Measurements from ENCODE around the gene OR9A2.

Gene OR9A2

DNA sequence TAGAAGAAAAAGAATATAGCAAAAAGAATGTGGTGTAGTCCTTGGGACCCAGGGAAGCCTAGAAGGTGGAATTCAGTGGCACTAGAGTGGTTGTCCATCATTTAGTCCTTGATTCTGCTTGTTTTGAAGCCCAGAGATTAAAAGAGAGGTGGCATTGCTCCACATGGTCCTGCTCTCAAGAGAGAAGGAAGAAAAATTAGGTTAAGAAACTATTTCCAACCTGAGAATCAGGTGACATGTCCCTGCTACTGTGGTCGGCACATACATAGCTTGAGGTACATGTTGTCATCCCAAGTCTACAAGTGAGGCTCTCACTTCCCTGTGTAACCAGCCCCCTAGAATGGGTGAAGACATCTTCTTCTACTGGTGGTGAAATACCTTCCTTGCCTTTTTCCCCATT, at the start of gene OR9A2:
Gene OR9A2, minus strand, starts transcription at position 101 of the 400 bp plus-strand sequence. Its CDS starts 0 bp downstream, at position 101.
- in situ Hi-C loops (cut with HindIII; ENCODE audit: low sequenced_read_pairs), result no loop called here

DNA sequence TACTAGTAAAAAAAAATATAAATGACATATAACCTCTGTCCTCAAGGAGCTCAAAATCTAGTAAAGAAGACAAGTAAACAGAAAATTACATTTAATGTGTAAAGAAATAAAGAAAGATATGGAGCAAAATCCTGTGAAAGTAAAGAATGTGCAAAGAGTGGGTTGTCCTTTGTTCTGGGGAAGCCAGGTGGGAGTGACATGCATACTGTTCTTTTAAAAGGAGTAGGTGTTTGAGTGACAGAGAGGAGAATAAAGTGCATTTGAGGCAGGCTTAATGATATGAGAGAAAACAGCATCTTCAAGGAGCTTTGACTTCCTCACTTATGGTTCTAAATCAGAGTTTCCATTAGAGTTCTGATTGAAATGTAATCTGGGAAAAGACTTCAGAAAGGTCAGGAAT, 47.2 kb upstream of the OR9A2 start:
- in situ Hi-C loops (cut with HindIII; ENCODE audit: low sequenced_read_pairs), result no loop called here

DNA sequence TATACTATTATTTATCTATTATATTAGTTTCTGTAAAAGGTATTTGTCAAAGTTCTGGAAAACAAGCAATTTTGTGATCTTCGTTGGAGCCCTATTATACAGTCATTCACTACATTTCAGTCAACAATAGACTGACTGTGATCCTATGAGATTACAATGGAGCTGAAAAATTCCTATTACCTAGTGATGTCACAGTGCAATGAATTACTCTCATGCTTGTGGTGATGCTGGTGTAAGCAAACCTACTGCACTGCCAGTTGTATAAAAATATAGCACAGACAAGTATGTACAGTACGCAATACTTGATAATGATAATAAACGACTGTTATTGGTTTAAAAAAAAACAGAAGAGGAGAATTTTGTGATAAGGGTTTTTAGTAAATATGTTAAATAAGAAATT, 46.6 kb upstream of the OR9A2 start:
- in situ Hi-C loops (cut with HindIII; ENCODE audit: low sequenced_read_pairs), result no loop called here

GRCh38 chr7:143069912-143070500, 43.1 kb upstream of the OR9A2 start:
- in situ Hi-C loops (cut with HindIII; ENCODE audit: low sequenced_read_pairs), result no loop called here

GRCh38 chr7:143068446-143068845, 41.5 kb upstream of the OR9A2 start:
- in situ Hi-C loops (cut with HindIII; ENCODE audit: low sequenced_read_pairs), result no loop called here

GRCh38 chr7:143063741-143064140, 36.8 kb upstream of the OR9A2 start:
- in situ Hi-C loops (cut with HindIII; ENCODE audit: low sequenced_read_pairs), result no loop called here

GRCh38 chr7:143055754-143056153, 28.8 kb upstream of the OR9A2 start:
- in situ Hi-C loops (cut with HindIII; ENCODE audit: low sequenced_read_pairs), result no loop called here

DNA sequence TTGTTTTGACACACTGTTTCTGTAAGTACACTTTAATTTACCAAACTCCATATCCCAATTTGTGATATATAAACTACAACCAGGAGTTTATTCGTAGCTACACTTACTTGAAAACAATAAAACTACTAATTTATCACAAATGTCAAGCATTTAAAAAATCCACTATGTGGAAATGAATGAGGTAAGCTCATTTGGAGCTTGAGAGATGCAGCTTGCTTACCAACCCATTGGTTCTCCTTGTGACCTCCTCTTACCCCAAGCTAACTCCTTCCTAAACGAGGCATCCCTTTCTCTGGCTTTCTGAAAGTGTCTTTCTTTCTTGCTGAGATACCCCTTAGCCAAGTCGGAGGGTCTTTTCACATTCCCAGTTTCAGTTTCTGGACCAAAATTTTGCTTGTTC, 27.7 kb upstream of the OR9A2 start:
- in situ Hi-C loops (cut with HindIII; ENCODE audit: low sequenced_read_pairs), result no loop called here

DNA sequence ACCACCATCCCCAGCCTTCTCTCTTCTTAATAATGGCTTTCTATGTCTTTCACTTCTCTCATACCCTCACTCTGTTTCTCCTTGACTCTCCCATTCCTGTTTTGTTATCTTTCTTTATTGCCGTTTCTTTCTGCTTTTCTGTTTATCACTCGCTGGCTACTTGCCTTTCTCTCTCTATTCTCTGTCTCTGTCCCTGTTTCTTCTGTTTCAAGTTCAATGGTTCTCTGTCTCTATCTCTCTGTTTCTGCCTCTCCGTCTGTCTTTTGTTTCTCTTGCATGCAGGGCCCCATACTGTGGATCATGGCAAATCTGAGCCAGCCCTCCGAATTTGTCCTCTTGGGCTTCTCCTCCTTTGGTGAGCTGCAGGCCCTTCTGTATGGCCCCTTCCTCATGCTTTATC, 25.1 kb upstream of the OR9A2 start, which contains the start of gene OR6V1:
Gene OR6V1, plus strand, starts transcription at position 301 of the 400 bp plus-strand sequence. Its CDS starts 0 bp downstream, at position 301.
- in situ Hi-C loops (cut with HindIII; ENCODE audit: low sequenced_read_pairs), result no loop called here

GRCh38 chr7:143050931-143051330, 24.0 kb upstream of the OR9A2 start:
- in situ Hi-C loops (cut with HindIII; ENCODE audit: low sequenced_read_pairs), result no loop called here

DNA sequence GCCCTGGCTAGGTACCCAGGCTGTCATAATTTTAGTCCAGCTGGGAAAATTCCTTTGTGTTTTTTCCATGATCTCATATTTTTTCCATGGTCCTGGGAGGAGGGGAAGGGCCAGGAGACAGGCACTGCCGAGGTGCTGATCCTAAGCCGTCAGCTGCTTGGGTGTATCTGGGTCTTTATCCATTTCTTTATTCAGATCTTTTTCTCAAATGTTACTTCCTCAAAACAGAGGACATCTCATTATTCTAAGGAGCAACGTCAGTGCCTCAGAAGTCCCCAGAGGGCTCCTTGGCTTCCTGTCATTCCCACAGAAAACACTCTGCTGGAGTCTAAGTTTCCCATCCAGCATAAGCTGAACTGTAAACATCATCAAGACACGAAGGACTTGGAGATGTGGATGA, 22.4 kb upstream of the OR9A2 start:
- in situ Hi-C loops (cut with HindIII; ENCODE audit: low sequenced_read_pairs), result no loop called here

DNA sequence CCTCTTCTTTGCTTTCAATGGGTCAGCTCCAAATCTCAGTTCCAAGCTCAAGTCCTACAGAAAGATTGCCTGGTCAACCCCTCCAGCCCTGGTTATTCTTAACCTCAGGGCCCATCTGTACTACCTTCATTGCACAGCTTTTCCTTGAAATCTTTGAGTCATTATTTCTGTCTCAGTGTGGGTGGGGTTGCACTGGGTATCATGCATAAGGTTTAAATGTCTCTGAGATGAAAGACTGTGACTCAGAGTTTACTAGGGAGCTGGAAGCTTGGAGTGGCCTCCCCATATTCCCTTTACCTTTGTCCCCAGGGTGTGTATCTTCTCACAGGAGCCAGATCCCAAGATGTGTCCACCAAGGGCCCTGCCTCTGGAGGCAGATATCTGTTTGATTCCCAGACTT, 21.9 kb upstream of the OR9A2 start:
- in situ Hi-C loops (cut with HindIII; ENCODE audit: low sequenced_read_pairs), result no loop called here

DNA sequence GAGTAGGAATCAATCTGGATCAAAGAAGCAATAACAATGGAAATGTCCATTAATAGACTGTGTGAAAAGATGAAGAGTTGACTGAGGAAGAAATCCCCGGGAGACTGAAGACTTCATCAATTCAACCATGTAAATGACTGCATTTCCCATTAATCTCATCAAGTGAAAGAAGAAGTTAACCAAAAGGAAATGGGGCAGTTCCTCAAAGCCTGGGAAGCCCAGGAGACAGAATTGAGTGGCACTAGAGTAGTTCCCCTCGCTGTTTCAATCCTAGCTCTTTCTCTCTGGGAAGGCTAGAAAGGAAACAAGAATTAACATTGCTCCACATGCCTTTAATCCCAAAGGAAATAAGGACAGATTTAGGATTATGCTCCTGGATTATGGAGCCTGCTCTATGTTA, 20.4 kb upstream of the OR9A2 start:
- in situ Hi-C loops (cut with HindIII; ENCODE audit: low sequenced_read_pairs), result no loop called here

DNA sequence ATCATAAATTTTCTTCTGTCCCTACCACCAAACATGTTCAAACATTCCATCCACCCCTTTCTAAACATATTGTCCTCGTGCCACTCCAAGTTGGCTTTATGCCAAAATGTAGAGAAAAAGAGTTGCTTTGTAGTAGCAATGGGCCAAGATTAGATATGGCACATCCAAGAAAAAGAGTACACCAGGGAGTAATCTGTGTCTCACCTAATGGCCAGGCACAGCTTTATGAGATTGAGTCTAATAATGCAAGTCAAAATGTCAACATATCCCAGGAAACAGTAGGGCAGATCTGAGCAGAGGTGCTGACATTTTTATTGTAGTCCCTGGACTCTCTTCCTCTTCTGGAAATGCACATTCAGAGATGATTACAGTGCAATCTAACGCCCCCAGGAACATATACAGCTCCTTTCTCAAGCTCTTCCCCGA, 19.5 kb upstream of the OR9A2 start:
- in situ Hi-C loops (cut with HindIII; ENCODE audit: low sequenced_read_pairs), result no loop called here

- in situ Hi-C loops (cut with HindIII; ENCODE audit: low sequenced_read_pairs), result no loop called here
Observed at GRCh38 chr7:143043391-143043790, 16.5 kb upstream of the OR9A2 start.

DNA sequence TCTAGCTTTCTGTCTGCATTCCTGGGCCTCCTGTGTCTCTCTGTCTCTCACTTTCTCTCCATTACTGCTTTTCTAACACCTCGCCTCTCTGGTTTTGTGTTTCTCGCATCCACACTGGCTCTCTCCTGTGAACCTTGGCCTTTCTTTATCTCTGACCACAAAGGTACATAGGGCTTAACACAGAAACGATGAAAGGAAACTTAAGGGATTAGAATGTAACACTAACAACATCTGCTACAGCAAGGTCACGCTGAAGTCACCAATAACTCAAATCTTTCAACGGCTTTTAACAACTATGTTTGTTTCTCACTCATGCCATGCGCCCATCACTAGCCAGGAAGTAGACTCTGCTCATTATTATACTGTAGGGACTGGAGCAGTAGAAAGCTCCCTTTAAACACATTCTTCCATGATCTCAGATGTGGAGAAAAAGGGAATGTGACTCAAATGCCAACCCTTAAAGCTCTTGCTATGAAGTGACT, 15.9 kb upstream of the OR9A2 start:
- in situ Hi-C loops (cut with HindIII; ENCODE audit: low sequenced_read_pairs), result no loop called here

GRCh38 chr7:143042159-143042789, 15.3 kb upstream of the OR9A2 start:
- in situ Hi-C loops (cut with HindIII; ENCODE audit: low sequenced_read_pairs), result no loop called here

DNA sequence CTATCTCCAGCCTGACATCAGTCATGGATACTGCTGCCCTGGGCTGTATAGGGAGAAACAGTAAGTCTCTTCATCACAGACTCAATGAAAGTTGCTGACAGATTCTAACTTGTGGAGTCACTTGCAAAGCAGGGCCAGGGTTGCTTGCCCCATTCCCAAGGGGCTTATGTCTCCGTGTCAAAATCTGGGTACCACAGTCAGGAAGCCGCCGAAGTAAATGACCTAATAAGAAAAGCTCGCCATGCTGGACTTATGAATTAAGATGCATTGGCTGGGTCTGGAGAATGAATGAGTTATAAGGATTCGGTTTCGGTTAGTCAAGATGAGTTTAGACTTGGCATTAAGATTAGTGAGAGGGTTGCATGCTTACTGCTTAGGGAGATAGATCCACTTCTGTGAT, 14.4 kb upstream of the OR9A2 start:
- in situ Hi-C loops (cut with HindIII; ENCODE audit: low sequenced_read_pairs), result no loop called here

GRCh38 chr7:143040209-143040715, 13.3 kb upstream of the OR9A2 start:
- in situ Hi-C loops (cut with HindIII; ENCODE audit: low sequenced_read_pairs), result no loop called here

DNA sequence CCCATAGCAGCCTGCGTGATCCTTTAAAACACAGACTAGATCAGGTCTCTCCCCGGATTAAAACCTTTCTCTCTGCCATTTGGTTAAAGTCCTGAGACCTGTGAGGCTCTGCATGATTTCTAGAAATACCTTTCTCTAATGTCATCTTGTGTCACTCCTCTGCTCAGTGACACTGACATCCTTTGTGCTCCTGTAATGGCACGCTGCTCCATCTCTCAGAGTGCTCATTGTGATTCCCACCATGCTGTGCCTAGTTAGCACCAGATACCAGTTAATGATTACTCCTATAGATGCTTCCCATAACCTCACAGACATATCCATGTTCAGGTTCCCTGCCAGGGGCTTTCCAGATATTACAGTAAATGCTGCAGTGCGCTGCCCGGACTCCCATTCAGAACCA, 11.7 kb upstream of the OR9A2 start:
- in situ Hi-C loops (cut with HindIII; ENCODE audit: low sequenced_read_pairs), result no loop called here

DNA sequence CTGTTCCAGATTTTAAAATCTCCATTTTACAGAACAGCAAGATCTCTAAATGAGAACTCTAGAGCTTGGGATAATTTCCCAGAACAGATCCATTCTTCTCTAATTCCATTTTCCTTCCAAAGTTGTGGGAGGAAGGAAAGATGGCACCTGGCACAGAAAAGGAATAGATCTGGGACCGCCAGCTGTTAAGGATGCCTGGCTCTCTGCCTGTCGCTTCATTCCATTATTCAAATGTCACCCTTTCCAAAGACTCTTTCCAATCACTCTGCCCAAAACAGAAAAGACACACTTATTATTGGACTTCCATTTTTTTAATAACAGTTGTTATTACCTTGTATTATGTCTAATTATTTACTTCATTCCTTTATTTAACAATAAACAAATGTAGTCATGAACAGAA, 751 bp upstream of the OR9A2 start:
- in situ Hi-C loops (cut with HindIII; ENCODE audit: low sequenced_read_pairs), result no loop called here

DNA sequence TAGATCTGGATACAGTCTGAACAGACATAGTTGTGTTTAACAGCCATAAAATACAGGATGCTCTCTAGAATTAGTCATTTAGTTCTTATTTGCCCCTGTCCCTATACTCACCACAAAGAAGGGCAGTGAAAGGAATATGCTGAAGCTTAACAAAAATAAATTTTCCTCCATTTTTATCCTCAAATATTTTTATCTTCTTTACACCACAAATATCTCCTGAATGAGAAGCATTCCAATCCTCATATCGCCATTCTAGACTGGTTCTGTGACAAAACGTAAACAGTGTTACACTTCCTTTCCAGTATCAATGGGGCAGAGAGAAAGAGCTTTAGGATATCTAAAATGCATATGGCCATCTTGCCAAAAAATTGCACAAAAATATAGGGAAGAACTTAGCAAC, 1.6 kb downstream of the OR9A2 start:
- in situ Hi-C loops (cut with HindIII; ENCODE audit: low sequenced_read_pairs), result no loop called here

Data from endothelial cell of hepatic sinusoid (primary cell).